HUES48 (cell line): Measurements from ENCODE around the gene DNAH9.

Experiments used
- H3K27ac ChIP-seq: one replicate; pipeline ENCODE4 v1.7.0; 2013; ENCODE audit warnings: low read depth, low read length, inconsistent platforms
- H3K27me3 ChIP-seq: 2 replicates; pipeline ENCODE4 v1.6.1; 2013; ENCODE audit warnings: mild to moderate bottlenecking, low read length; ENCODE audit not compliant: control insufficient read depth, insufficient read depth
- H3K36me3 ChIP-seq: 2 replicates; pipeline ENCODE4 v1.6.1; 2013; ENCODE audit warnings: low read length; ENCODE audit not compliant: control insufficient read depth, insufficient read depth
- H3K4me1 ChIP-seq: 2 replicates; pipeline ENCODE4 v1.6.1; 2013; ENCODE audit warnings: mild to moderate bottlenecking, low read length; ENCODE audit not compliant: control insufficient read depth, insufficient read depth
- H3K4me3 ChIP-seq: 2 replicates; pipeline ENCODE4 v1.5.1; 2013; ENCODE audit warnings: mild to moderate bottlenecking, low read depth, low read length
- H3K9ac ChIP-seq: 2 replicates; pipeline ENCODE4 v1.6.1; 2013; ENCODE audit warnings: mild to moderate bottlenecking, low read depth, low read length, moderate library complexity
- H3K9me3 ChIP-seq: 2 replicates; pipeline ENCODE4 v1.6.1; 2013; ENCODE audit warnings: low read length; ENCODE audit not compliant: control insufficient read depth, insufficient read depth

The DNAH9 gene

DNA sequence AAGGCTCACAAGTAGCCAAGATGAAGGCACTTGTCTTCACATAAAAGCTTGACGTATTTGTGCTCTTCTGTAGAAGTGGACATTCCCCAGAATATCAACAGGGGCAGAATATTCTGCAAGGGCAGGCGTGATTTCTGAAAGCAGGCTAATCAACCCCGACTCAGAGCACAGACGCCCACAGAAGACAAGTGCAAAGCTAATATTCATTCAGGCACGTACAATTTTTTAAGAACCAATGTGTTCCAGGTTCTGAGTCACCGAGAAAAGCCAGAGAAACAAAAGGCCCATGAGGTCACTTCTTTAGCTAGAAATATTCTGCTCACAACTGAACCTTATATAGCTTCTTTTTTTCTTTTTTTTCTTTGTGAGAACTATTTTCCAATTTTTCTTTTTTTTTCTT lies 121.6 kb downstream of the DNAH9 start:
- peaks cover 5% of the 10 kb centered on the region; the same call in 1 of the 2 replicates for H3K9me3 ChIP-seq
- H3K9ac ChIP-seq, result no peak overlapping the region
- no peaks in the 10 kb centered on the region for H3K36me3 ChIP-seq
- no peaks in the 10 kb centered on the region for H3K4me1 ChIP-seq
- H3K4me3 ChIP-seq, result no peak overlapping the region
- no peak overlapping the region for H3K27ac ChIP-seq
- no peaks in the 10 kb centered on the region for H3K27me3 ChIP-seq

- Histone ChIP-seq H3K9ac (no peak overlapping the region), H3K9me3 (peaks cover 5% of the 10 kb centered on the region; the same call in 1 of the 2 replicates), H3K4me1 (no peaks in the 10 kb centered on the region), H3K4me3 (no peak overlapping the region), H3K36me3 (no peaks in the 10 kb centered on the region), H3K27me3 (no peaks in the 10 kb centered on the region), H3K27ac (no peak overlapping the region)
Observed at GRCh38 chr17:11720816-11721215, 122.5 kb downstream of the DNAH9 start.

- no peak overlapping the region for H3K4me3 ChIP-seq
- no peak overlapping the region for H3K9ac ChIP-seq
- no peaks in the 10 kb centered on the region for H3K36me3 ChIP-seq
- peaks cover 20% of the 10 kb centered on the region for H3K4me1 ChIP-seq
- H3K27me3 ChIP-seq, result no peaks in the 10 kb centered on the region
- no peak overlapping the region for H3K27ac ChIP-seq
- no peaks in the 10 kb centered on the region for H3K9me3 ChIP-seq
Observed at GRCh38 chr17:11730747-11731146, 132.5 kb downstream of the DNAH9 start.

DNA sequence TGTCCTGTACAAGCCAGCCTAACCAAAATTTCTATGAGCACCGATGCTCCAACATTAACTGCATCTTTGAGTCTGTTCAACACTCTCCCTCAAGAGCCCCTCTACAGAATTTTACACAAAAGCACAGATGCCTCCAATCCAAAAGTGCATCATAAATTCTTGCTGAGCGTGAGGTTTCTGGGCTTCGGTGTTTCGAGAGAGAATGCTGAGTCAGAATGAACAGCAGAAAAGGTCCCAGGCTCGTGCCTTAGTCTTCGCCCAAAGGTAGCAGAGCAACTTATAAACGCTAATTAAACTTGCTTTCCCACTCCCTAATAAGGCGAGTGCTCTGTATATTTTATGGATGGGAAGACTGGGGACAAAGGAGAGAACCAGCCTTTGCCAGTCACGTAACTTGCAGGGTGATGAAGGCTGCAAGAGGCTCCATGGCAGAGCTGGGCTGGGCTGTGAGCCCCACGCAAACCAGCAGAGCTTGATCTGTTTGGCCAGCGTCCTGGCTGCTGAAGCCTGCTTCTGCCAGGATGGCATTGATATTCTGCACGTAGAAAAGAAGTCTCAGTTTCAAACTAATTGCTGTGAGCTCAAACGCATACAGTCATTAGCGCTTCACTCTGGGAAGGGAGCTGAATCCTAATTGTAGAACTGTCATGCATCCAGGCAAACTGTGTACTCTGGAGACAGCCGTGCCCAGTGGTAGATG lies 138.5 kb downstream of the DNAH9 start:
- Histone ChIP-seq H3K4me1 (no peaks in the 10 kb centered on the region), H3K36me3 (no peaks in the 10 kb centered on the region), H3K27me3 (no peaks in the 10 kb centered on the region), H3K9me3 (no peaks in the 10 kb centered on the region), H3K27ac (no peak overlapping the region), H3K9ac (no peak overlapping the region), H3K4me3 (no peak overlapping the region)

- no peaks in the 10 kb centered on the region for H3K4me1 ChIP-seq
- no peak overlapping the region for H3K9ac ChIP-seq
- H3K36me3 ChIP-seq, result no peaks in the 10 kb centered on the region
- no peak overlapping the region for H3K4me3 ChIP-seq
- no peaks in the 10 kb centered on the region for H3K9me3 ChIP-seq
- no peaks in the 10 kb centered on the region for H3K27me3 ChIP-seq
- H3K27ac ChIP-seq, result no peak overlapping the region
Observed at GRCh38 chr17:11737313-11737679, 139.0 kb downstream of the DNAH9 start.

DNA sequence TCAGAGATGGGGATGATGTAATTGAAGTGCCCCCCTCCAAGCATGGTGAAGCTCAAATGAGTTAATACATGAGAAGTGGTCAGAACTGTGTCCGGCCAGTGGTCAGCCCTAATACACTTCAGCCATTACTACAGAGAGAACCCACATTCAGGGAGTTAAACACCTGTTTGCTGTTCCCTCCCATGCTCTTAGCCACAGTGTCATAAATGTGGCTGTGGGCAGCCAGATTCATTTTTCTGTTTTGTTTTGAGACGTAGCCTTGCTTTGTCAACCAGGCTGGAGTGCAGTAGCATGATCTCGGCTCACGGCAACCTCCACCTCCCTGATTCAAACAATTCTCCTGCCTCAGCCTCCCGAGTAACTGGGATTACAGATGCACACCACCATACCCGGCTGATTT lies 139.9 kb downstream of the DNAH9 start:
- Histone ChIP-seq H3K4me3 (no peak overlapping the region), H3K27ac (no peak overlapping the region), H3K27me3 (no peaks in the 10 kb centered on the region), H3K9me3 (no peaks in the 10 kb centered on the region), H3K4me1 (no peaks in the 10 kb centered on the region), H3K9ac (no peak overlapping the region), H3K36me3 (no peaks in the 10 kb centered on the region)

DNA sequence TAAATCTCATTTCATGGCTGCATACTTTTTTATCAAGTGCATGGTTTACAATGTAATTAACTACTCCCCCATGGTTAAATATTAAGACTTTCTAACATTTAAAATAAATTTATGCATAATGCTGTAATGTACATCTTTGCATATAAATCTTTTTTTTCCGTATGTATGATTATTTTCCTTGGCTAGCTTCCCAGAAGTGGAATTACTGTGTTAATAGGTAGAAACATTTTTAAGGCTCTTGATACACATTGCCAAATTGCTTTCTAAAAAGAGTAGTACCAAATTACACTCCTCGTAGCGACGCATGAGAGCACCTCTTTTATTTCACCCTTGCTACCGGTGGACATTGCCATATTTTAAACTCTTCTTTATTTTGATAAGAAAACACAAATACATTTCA lies 141.1 kb downstream of the DNAH9 start:
- H3K4me3 ChIP-seq, result no peak overlapping the region
- no peaks in the 10 kb centered on the region for H3K9me3 ChIP-seq

DNA sequence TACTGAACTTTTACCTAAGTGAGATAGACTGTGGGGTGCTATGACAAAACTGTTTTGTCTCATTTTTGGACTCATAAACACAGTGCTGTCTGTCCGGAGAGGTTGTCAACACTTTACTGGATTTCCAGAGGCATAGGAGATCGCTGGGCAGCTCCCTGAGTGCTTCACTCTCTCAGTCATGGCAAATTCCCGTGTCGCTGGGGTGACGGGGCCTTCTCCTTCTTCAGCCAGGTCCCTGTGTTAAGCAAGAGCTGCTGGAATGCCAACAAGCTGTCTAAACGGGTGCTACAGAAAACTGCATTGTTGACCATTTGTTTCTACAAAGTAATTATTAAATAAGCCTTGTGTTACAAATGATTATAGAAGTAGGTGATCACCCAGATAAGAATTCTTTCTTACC lies 141.6 kb downstream of the DNAH9 start:
- Histone ChIP-seq H3K27me3 (no peaks in the 10 kb centered on the region), H3K4me1 (no peaks in the 10 kb centered on the region), H3K36me3 (no peaks in the 10 kb centered on the region), H3K9me3 (no peaks in the 10 kb centered on the region), H3K9ac (no peak overlapping the region), H3K4me3 (no peak overlapping the region), H3K27ac (no peak overlapping the region)

More for the DNA sequence above, 141.1 kb downstream of the DNAH9 start:
- no peaks in the 10 kb centered on the region for H3K27me3 ChIP-seq
- H3K27ac ChIP-seq, result no peak overlapping the region
- H3K4me1 ChIP-seq, result no peaks in the 10 kb centered on the region
- H3K36me3 ChIP-seq, result no peaks in the 10 kb centered on the region
- no peak overlapping the region for H3K9ac ChIP-seq

GRCh38 chr17:11742886-11743285 lies 144.6 kb downstream of the DNAH9 start:
- Histone ChIP-seq H3K27me3 (no peaks in the 10 kb centered on the region), H3K27ac (no peak overlapping the region), H3K9me3 (no peaks in the 10 kb centered on the region), H3K4me3 (no peak overlapping the region), H3K9ac (no peak overlapping the region), H3K4me1 (no peaks in the 10 kb centered on the region), H3K36me3 (no peaks in the 10 kb centered on the region)

GRCh38 chr17:11744696-11745095 lies 146.4 kb downstream of the DNAH9 start:
- H3K9me3 ChIP-seq, result no peaks in the 10 kb centered on the region
- no peak overlapping the region for H3K4me3 ChIP-seq
- no peak overlapping the region for H3K27ac ChIP-seq
- H3K4me1 ChIP-seq, result no peaks in the 10 kb centered on the region
- H3K9ac ChIP-seq, result no peak overlapping the region
- no peaks in the 10 kb centered on the region for H3K27me3 ChIP-seq
- H3K36me3 ChIP-seq, result no peaks in the 10 kb centered on the region

DNA sequence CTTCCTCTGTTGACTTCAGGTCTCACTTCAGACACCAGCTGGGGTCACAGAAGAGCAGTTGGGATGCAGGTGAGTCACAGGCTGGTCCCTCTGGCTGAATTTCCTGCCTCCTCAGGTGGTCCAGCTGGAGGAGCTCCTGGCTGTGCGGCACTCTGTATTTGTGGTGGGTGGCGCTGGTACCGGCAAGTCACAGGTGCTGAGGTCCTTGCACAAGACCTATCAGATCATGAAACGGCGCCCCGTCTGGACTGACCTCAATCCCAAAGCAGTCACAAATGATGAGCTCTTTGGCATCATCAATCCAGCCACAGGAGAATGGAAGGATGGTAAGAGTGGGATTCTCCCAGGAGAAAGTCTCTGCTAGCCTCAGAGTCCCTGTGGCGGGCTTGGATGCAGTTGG lies 149.2 kb downstream of the DNAH9 start:
- Histone ChIP-seq H3K9ac (no peak overlapping the region), H3K4me1 (no peaks in the 10 kb centered on the region), H3K4me3 (no peak overlapping the region), H3K36me3 (no peaks in the 10 kb centered on the region), H3K27me3 (no peaks in the 10 kb centered on the region), H3K27ac (no peak overlapping the region), H3K9me3 (no peaks in the 10 kb centered on the region)
